Skin of body (tissue), 2 donors: ENCODE measurements around the gene APMAP. TPM values are rescaled to one million over a fixed set of nuclear protein-coding genes. Genes with fewer than 3 reads are reported as not detected.
"Not testable (repeated sequence)": the region's sequence is repeated elsewhere in the genome, so short reads cannot be mapped to it uniquely, and the experiment has no call there.

ENCODE experiments used
- DNase-seq: peaks from one replicate; lab custom pipeline; 2025; lab: John Stamatoyannopoulos, UW
- total RNA-seq: library from RNA; depleted of rRNA; stranded (reverse); fragments of >200 nt; gene quantifications from one replicate; pipeline ENCODE4 v1.2.3, GENCODE V29; 2014

The APMAP gene
- total RNA-seq, 1 donor from 2014 or later, result 62.8 TPM

DNA sequence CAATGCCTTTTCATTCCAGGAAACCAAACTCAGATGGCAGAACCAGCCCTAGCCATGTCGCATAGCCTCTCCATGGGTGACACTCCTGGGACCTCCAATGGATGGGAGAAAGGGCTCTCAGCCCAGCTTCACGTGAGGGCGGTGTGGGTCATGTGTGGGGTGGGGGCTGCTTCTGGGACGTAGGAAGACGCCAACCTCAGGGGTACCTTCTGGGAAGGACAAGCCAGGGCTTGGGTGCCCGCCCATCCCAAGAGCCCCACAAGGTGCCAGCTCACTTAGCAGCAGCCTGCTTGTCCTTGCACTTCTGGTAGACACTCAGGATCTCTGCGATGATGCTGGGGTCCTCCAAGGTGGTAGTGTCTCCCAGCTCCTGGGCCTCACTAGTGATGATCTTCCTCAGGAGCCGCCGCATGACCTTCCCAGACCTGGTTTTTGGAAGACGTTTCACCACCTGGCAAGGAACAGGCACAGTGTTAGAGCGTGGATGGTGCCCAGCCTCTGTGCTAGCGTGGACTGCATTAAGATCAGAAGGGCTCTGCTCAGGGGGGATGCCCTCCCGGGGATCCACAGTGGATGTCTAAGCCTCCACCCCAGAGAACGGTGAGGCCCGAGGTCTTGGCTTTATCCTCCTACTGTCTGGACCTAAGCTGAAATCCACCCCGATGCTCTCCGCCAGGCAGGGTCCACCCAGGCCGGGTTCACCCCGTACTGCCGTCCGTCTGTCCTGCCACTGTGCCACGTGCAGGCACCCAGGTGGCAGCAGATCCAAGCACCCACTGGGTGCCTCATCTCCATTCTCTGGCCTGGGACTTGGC, 15.1 kb upstream of the APMAP start:
- no peak for DNase-seq

DNA sequence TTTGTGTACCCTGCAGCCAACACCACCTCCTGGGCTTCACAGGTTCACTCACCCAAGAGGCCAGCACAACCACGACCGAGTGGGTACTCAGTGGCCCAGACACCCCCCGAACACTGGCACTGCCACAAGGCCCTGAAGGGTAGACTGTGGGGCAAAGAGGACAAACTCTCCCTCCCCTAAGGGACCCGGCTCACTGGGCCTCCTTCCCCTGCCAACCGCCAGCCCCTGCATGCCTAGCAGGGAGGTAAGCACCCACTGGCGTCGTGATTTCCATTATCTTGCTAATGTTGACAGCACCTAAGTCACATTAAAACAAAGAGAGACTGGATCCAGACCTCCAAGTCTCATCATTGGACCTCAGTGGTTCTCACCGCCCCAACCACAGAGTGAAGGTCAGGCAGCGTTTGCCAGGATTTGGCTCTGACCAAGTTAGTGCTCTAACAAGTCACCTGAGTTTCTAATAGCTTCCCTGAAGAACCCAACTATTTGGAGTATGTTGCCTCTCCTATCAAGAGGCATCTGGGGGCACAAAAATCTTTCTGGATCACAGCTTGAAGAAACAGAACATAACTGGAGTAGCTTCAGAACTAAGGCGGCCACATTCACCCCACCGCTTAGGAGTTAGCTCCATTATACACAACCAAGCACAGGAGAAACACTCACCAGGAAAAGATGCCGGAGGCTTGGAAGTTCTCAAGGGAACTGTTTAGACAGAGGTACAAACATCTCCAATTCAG, 14.0 kb upstream of the APMAP start:
- no peak for DNase-seq

DNA sequence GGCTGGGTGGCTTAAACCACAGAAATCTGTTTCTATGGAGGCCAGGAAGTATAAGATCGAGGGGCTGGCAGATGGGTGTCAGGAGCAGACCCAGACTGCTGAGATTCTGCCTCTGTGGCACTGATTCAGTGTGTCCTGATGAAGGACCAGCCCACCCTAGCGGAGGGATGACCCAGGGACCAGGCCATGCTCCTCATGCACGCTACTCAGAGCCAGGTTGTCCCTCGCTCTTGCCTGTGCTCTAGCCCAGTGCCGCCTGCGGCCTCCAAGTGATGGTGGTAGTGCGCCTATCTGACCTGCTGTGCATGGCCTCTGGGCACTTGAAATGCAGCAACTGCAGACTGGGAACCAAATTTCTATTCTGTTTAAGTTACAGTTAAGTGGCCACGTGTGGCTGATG, 13.1 kb upstream of the APMAP start:
- DNase-seq, result no peak

DNA sequence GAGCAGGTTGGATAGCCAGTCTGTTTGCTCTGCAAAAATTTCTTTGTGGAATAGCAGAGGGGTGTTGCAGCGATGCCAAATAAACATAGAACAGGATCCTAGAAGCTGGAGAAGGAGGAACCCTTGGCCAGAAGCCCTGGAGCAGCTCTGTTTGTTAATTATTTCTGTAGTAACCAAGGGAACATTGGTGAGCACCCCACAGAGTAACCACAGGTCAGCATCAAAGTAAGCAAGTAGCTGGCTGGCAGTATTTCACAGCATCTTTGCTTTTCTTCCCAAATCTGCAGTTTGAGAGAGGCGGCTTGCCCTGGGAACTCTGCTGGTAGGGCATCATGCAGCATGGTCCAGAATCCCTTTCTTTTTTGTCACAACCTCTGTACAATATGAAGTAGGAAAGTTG, 12.7 kb upstream of the APMAP start:
- no peak for DNase-seq

DNA sequence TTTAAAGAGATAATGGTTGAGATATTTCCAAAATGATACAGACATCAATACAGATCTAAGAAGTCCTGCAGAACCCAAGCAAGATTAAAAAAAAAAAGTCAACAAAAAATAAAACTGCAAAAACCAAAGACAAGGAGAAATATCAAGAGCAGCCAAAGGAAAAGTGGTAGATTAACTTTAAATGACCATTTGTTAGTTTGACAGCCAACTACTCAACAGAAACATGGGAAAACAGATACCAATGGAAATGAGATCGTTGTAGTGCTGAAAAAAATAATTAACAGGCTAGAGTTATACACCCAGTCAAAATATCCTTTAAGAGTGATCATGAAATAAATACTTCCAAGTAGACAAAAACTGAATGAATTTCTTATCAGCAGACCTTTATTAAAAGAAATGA, 10.5 kb upstream of the APMAP start:
- DNase-seq, result no peak

DNA sequence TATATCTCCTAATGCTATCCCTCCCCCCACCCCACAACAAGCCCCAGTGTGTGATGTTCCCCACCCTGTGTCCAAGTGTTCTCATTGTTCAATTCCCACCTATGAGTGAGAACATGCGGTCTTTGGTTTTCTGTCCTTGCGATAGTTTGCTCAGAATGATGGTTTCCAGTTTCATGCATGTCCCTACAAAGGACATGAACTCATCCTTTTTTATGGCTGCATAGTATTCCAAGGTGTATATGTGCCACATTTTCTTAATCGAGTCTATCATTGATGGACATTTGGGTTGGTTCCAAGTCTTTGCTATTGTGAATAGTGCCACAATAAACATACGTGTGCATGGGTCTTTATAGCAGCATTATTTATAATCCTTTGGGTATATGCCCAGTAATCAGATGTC, 8.8 kb upstream of the APMAP start:
- not testable (repeated sequence) for DNase-seq

DNA sequence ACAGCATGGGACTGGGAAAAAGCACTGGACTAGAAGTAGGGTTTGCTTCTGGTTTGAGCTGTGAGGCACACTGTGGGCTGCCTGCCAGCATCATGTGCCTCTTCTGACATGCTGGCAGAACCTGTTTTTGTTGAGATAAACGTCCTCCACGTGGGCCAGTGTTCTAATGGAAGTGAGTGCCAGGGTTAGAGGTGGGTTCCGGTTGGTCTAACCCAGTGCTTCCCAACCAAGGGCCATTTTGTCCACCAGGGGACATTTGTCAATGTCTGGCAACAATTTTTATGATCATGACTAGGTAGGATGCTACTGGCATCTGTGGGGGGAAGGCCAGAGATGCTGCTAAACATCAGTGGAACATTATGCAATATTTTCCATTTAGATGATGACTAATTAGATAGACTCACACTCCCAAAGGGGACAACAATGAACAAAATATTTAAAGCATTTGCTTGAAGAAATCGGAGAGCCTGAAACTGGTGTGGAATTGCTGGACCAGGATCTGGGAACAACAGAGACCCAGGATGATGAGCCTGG, 7.8 kb upstream of the APMAP start:
- DNase-seq, result no peak

DNA sequence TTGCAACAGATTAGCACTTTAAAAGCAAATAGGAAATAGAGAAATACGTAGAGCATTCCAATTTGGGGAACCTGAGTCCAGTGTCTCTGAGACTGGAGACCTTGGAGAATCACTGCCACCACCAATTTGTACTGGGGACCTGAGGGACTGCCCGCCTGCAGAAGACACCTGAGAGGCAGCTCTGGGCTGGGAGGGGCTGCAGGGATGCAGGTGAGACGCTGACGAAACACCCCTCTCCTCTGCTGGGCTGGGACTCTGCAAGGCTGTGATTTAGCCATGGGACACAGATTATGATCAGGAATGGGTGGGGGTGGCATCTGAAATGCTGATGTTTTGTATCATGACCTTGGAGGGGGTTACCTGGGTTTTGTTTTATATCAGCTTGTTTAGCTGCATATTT, 7.0 kb upstream of the APMAP start:
- DNase-seq, result no peak

DNA sequence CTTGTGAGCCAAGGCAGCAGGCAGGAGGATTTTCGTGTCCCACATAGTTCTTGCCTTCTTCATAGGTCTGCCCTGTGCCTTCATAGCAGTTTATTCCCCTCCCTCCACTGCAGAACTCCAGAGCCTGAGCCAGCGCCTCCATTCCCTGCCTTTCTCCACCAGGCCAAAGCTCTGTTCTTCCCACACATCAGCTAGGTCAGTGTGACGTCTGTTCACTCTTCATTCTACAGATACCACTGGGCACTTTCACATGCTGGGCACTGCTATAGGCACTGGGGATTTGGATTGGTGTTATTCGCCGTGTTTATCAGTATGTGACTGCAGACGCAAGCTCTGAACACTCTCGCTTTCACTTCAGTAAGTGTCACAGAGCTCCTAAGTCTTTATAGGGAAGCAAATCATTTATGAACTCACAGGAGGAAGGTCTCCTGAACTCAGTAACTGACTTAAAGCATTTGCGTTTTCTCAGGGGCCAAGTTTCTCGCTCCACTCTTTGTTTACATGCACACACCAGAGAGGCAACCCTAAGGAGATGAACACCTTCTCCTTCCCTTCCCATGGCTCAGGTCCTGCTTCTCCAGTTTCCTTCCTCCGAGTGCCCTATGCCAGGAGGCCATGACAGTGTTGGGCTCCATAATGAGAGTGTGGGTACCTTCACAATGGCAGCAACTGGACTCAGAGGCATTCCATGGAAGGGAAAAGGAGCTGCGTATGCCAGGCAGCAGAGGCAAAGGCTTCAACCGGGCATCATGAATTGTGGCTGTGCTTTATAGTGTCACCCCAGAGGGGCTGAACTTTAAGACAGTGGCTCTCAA, 6.3 kb upstream of the APMAP start:
- no peak for DNase-seq

DNA sequence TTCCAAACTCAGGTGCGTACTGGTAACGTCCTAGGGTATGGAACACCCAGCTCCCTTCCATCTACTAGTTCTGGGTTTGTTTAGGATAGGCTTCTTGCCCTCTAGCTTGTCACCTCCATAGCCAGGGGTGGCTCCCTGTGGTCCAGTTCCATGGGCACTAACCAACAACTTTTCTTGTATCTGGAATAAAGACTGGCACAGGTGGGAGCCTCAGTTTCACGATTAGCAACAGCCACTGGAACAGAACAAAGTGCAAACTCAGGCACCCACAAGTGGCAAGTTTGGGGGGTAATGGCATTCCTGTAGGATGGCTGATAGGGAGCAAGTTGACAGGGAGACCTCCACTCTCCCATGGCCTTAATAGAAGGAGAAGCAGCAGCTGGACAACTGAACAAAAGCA, 5.6 kb upstream of the APMAP start:
- no peak for DNase-seq

DNA sequence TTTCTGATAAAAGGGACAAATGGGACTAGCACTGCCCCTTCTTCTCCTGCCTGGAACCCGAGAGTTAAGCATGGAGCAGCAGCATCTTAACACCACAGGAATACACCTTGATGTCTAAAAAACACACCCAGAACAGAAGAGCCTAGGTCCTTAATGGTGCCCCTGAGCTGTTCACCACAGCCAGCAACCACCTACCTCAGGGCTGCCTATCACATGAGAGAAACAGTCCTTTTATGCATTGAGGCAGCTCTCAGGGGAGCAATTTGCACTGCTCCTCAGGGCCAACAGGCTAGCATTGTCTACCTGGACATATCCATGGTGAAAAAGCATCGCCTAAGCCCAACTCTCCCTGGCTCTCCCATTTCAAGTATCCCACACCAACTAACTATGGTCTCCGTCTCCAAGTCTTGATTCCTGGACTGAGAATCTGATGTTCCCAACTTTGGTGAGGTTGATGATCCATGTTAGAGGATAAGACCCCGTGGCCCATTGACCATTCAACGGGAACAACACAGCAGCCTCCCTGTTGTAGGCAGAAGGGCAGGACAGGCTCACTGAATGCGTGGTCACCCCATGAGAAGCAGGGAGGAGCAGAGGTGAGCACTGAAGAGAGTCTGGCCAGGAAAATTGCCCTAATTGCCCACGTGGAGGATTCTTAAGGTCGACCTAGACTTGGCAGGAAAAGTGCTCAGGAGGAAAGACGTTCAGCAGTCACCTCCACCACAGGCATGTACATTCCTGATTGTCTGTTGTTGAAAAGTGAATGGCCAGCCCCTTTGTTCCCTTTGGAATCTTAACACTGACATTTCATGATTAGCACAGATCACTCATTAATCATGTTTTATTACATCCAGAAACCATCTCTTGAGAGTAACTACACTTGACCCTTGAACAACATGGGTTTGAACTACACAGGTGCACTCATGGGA, 4.2 kb upstream of the APMAP start:
- DNase-seq, result no peak

DNA sequence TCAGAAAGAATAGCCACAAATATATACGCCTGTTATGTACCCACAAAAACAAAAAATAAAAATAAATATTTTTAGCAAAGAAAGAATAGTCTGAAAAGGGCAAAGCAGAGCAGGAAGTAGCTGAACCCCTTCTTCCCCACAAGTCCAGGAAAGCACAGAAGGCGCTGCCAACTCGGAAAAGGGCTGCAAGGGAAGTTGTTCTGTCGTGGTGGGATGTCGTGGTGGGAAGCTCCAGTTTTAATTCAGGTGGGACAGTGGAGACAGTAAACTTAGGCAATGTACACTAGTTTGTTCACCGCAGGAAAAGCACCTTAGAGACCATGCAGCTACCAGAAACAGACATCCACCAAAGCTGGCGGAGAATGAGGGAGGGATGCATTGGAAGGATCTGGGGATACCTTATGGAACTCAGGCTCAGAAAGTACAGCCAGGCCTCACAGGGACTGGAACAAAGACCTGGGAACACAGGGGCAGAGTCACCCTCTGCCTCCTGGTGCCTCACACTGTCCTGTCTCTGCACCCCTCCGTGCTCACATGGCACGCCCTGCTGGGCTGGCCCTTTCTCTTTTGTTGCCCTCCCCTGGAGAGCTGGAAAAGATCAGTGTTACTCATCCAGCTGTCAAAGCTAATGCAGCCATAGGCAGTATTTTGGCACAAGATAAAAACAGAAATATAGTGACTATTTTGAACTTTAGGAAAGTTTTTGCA, 3.3 kb upstream of the APMAP start:
- DNase-seq, result no peak

DNA sequence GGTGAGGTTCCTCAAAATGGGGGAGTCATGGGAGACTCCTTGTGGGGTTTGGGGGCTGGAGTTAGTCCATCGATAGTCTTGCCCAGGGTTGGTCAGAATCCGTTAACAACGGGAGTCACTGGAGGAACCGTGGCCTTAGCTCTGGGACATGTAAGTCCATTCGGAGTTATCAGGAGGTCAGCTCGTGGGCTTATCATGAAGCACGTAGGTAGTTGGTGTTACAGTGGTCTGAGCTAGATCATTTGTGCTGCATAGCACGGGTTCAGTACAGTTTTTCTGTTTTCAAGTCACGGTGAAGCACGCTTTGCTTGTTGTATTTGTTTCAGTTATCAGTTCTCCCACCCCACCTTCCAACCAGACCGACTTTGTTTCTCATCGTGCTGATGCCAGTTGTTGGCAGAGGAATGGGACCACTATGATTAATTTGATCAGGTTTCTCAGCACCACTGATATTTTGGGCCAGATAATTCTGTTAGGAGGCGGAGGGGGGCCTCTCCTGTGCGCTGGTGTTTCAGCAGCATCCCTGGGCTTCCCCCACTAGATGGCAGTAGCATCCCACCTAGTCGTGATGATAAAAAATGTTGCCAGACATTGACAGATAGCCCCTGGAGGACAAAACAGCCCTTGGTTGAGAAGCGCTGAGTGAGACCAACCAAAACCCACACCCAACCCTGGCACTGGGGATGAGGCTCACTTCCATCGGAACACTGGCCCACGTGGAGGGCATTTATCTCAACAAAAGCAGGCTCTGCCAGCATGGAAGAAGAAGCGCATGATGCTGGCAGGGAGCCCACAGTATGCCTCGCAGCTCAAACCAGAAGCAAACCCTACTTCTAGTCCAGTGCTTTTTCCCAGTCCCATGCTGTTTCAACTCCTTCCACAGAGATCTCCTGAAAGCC, 2.2 kb upstream of the APMAP start:
- peak; percentile 85 for DNase-seq

DNA sequence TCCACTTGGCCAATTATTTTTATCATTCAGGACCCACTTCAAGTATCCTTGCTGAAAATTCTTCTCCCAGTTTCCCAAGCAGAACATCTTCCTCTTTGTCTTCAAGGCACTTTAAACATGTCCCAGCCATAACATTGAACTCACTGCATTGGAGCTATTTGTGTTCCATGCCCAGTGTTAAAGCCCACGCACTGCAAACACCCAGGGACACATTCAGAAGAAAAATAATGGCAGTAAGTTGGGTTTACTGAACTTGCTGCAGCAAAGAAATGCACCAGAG, 1.6 kb upstream of the APMAP start:
- DNase-seq, result no peak

DNA sequence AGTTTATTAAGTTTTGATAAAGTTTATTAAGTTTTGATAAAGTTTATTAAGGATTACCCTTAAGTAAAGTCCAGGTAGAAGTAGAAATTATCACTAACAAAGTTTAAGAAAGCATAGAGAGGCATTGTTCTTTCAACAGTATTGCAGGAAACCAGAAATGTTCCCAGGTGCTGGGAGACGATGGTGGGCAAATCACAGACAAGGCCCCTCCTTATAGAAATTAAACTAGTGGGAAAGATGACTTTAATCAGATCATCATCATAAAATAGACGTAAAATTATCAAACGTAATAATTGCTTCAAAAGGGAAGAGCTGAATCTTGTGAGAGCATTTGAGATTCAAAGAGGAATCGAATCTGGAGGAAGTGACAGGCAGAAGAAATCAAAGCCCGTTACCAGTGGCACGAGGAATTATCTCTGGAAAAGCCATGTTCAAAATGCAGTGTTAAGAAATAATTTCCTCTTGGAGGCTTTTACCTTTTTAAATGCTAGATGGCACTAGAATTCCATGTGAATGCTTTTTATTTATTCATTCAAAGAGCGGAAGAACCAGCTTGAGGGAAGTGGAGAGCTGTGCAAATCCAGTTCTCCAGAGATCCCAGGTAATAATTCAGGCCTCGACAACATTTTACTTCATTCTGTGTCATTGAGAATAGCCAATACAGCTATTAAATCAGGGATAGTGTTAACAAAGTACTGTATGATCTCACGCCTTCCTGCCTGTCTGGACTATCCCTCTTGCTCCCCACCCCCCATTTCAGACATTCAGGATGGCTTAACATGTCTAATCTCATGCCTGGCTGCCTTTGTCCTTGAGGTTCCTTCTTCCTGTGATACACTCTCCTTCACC, 1.0 kb upstream of the APMAP start:
- peak; percentile 18 for DNase-seq

DNA sequence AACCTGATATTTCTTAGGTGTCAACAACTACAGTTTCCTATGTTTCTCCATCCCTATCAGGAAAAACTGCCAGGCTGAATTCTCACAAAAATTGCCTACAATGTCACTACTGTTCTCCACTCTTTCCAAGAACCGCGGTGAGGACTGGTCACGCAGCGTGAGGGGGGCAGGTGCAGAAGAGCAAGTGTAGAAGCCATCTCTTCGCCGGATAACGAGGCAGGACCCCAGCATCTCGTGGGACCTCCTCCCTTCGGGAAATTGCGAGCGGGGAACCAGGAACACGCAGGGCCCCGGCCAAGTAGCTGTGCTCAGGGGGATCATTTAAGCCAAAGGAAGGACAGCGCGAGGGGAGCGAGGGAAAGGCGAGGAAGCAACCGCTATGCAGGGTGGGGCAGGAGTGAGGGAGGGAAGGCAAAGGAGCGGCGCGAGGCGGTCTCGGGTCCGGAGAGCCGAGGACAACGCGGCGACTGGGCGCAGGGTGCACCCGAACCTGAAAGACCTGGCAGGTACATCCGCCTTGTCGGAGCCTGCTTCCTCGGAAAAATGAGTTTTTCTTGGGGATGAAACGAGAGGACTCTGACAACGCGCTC, 559 bp downstream of the APMAP start:
- no peak for DNase-seq

DNA sequence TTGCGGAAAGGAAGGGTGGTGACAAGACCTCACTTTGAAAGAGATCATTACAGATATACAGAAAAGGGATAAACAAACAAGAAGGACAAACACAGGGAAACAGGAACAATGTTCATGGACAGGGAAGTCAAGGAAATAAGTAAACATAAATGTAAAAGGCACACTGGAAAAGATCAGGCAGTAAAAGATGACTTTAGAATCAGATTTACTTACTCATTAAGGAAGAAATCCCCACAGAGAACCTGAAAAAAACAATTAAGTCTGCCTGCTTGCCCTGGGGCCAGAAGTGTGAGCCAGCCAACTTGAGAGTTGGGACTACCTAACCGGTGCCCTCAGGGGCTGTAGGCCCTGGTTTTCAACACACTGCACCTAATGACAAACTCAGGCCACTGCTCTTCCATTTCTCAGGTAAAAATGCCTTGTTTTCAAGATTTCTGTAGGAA, 1.7 kb downstream of the APMAP start:
- DNase-seq, result no peak

DNA sequence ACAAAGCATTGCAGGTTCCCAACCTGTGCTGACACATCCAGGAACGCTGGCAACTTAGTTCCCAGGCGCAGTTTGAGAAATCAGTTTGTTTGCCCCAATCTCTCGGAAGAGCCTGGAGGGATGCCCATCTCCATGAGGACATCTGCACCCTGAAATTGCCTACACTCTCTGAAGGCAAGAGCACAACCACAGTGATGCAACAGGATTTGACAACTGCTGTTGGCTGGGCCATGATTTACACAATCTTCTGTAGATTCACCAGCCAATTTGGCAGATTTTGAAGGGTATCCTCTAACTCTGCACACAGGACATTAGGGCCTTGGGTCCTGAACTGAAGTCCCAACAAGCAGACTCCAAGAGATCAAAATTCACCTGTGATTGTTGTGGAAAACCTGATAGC, 3.4 kb downstream of the APMAP start:
- DNase-seq, result no peak
